Esophagus muscularis mucosa (tissue), 4 donors: ENCODE data around the gene LY6G5C.

Experiments
- CTCF ChIP-seq, 3 experiments: fragments of 200-600 bp in 2 of 3; fragments of 450-650 bp in 1 of 3; sonication (generic) in 2 of 3; IDR thresholded peaks; one replicate each; pipeline ENCODE4 v1.5.1; 2017 to 2019; ENCODE audit warnings: antibody characterized with exemption in 3 of 3, mild to moderate bottlenecking in 2 of 3, moderate library complexity in 1 of 3
- EP300 ChIP-seq: sonication (generic); formaldehyde crosslinking; IDR thresholded peaks from one replicate; pipeline ENCODE4 v1.6.1; 2017; ENCODE audit warnings: antibody characterized with exemption
- POLR2A ChIP-seq: fragments of 450-650 bp; IDR thresholded peaks from one replicate; pipeline ENCODE4 v1.6.1; 2017; ENCODE audit warnings: antibody characterized with exemption, moderate library complexity, mild to moderate bottlenecking, low read depth
- POLR2AphosphoS5 ChIP-seq, 2 donors: sonication (generic); formaldehyde crosslinking; IDR thresholded peaks; one replicate each; pipeline ENCODE4 v1.6.1; 2017; ENCODE audit warnings: antibody characterized with exemption in 2 of 2

DNA sequence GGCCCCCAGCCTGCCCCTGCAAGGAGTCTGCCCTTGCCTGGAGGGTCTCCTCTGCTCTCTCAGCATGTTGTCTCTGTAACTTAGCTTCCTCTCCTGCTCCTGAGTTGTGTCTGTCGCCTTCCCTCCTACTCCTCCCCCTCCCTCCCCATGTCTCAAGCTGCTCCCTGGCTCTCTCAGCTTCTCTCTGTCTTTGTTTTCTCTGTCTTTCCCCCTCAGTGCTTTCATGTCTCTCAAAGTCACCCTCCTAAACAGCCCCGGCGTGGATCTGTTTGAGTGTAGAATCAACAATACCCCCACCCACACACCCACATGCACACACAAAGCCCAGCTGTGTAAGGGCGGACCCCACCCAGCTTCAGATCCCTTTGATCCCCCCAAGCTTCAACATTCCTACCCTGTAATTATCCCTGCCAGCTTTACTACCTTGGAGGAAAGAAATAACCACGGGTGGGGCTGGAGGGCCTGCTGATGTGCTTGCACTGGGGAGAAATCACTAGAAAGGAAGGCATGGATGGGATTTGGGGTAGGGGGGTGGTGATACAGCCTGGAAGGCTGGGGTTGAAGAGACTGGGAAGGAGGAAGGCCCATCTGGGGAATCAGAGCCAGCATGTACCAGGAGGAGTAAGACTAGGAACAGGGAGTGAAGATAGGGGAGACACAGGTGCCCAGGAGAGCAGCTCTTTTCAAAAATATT is 33.3 kb upstream of the LY6G5C start:
- TF ChIP-seq POLR2A (no peak), CTCF (IDR thresholded peaks at IDR 0.05) (no peak), POLR2AphosphoS5 (IDR thresholded peaks at IDR 0.05) (no peak), EP300 (no peak)
